Stimulated activated CD4-positive, alpha-beta T cell treated with anti-CD3 and anti-CD28 coated beads, Interleukin-4, amount 100 ng/mL, for 4 hours (primary cell): ENCODE results near the gene SATB1.
A peak's percentile ranks its signal among the peaks of the same experiment; 100 is the strongest.

ENCODE experiments used
- DNase-seq, 2 experiments: peaks; one replicate each; pipeline ENCODE4 v3.0.0-alpha.2; 2020

SATB1 gene

GRCh38 chr3:18428991-18429745 is 4.0 kb upstream of the SATB1 start:
- no peak for DNase-seq

GRCh38 chr3:18428036-18428435 is 2.9 kb upstream of the SATB1 start:
- no peak for DNase-seq

- no peak for DNase-seq
These were observed 1.6 kb upstream of the SATB1 start for GRCh38 chr3:18426597-18427193.

DNA sequence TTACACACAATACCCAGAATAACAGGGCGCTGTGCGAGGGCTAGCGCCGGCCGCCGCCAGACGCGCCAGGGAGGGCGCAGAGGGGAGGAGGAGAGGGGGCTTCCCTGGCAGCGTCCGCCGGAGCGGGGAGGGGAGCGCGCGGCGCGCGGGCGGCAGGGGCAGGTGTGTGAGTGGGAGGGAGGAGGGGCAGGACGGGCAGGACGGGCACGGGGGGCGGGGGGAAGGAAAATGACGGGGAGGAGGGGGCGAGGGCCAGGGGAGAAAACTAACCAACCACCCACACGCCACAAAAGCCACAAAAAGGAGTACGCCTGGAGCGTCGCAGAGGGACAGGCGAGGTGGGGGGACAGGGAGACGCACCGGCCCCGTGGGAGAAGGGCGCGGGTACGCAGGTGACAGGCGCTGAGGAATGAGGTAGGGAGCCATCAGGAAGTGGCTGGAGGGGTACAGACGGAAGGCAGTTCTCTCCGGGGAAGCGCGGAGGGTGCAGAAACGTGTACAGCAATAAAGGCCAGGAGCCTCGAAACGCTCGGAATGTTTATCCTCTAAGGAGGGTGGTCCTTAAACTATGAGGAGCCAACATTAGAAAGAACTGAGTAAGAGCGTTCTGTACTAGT is 610 bp upstream of the SATB1 start:
- DNase-seq, result peak; percentile 67 to 81

DNA sequence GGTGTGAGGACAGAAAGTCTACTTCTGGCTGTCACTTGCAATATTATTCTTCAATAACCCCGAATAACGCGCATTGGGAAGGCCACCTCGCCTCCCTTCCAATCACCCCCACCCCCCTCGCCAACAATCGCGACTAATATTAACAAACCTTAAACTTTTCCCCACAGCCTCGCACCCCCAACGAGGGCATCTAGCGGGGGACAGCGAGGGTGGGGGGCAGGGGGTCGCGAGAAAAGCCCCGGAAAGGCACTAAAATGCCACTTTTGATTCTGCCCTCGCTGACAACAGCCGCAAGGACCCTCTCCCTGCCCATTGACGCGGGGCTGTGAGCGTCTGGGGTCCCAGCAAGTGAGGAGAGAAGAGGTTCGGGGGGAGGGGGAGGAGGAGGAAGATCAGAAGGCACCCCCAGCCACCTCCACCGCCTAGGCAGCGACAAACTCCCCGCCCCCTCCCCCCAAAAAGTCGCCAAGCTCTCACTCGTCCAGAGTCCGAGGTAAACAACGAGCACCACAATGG is 868 bp downstream of the SATB1 start:
- DNase-seq, result no peak

DNA sequence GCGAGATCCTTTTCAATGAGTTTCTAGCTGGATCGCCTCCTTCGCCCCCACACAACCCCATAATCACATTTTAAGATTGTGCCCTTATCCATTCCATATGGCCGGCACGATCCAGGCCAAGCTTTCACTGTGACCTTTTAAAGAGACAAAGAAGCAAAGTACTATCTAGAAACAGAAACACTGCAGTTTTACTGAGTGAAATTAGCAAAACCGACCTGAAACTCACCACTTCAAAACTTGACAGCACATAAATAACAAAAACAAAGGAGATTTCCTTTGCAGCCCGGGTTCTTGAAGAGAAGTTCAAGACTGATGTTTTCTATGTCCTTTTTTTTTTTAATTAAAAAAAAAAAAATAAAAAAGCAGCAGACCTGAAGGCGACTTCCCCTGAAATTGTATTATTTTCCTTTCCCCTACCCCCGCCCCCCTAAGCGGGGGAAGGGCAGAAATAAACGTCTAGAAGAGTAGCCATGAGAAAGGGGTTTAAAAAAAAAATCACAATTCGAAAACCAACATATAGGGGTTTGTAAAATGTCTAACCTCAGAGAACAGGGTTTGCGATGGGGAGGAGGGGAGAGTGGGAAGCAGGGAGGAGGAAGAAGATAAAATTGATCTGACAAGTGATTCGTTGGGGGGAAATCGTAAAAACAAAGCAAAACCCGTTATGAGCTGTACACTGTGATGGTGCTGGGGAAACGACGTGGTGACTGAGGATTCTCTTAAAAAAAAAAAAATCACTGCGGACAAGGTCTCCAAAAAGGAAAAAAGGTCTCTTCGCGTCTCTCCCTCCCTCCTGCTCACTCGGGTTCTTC is 1.5 kb downstream of the SATB1 start:
- peak in 1 of 2 experiments; percentile 37 for DNase-seq

DNA sequence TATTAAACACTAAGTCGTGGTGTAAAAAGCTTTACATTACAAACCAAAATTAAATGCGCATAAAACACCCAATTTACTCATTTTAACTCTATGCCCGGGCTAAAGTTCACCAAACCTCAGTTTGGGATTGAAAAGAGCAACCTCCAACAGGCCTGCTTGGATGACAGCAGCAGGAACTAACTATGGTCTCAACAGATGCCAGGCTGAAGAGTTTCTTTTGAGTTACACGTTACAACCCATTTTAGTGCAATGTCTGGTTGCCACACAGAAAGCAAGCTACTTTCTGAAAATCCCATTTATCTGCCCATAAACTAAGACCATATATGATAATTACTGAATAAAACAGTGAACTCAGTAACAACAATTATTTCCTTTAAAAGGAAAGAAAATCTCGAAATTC is 2.2 kb downstream of the SATB1 start:
- DNase-seq, result no peak

DNA sequence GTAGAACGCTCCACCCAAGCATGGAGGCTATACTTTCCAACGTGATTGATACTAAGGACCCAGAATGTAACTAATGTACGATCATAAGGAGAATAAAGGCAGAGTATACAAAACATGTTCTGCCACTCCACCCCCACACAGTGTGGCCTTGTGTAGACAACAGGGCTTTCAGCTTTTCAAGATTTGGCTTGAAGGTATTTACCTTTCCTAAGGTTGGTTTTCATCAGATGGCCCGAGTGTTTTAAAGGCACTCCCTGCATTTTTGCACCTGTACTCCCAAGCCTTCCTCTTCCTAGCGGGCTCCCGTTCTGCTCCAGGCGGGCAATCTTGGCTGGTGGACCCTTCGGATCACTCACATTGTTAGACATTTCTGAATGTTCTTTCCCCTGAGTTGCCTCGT is 4.6 kb downstream of the SATB1 start:
- DNase-seq, result no peak

DNA sequence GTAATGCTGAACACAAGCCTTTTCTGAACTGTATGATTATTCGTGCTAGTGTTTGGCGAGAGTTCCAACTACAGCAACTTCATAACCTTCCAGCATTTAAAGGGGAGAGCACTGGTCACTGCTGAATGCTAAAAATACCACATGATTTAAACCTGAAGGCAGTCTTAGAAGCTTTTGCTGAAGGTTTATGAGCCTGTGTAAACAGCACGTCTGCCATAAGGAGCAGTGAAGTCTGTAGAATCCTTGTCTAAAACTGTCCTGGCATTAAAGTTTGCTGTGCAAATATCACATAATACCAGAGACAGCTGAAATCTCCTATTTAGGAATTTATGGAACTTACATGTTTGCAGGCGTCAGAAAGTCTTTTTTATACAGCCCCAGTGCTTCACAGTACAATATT is 5.9 kb downstream of the SATB1 start:
- no peak for DNase-seq

DNA sequence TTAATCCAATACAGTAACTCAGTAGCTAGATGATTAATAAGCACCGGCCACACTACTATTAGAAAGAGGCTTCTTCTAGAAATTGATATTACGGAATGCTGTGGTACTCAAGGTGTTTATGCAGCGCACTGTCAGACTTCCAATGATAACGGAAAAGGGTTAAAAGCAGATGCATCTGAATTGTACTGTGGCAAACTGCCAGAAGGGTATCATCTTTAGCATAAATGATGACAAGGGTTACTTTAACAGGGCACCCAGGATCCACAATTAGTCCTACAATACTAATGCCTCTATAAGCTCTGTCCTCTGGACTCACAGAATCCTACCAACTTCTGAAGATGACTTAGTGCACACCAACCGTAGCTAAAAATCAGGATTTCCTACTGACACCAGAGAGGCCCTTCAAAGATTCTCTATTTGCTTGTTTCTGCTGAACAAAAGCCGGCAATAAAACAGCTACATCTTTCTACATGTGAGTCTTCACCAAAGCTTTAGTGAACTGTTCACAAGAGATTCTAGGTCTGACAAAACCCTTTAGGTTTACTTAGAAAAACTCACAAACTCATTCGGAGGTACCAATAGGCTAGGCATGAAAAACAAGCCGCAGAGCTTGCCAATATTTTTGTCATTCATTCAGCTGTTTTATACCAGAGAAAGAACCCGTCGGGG is 7.1 kb downstream of the SATB1 start:
- no peak for DNase-seq

DNA sequence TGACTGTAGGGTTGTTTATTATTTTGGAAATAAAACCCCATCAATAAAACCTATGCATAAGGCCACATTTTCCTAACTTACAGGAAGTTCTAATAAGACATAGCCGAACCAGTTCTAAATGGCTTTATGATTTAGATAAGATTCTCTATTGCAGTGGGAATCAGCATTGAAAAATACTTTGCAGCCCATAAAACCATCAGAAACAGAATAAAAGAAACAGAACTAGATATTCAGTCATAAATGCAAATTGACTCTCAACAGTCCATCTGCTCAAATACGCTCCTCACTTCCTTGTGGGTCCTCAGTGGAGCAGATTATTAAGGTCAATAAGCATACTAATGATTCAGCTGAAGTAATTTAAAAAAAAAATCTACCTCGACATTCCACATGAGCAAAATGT is 8.8 kb downstream of the SATB1 start:
- no peak for DNase-seq

DNA sequence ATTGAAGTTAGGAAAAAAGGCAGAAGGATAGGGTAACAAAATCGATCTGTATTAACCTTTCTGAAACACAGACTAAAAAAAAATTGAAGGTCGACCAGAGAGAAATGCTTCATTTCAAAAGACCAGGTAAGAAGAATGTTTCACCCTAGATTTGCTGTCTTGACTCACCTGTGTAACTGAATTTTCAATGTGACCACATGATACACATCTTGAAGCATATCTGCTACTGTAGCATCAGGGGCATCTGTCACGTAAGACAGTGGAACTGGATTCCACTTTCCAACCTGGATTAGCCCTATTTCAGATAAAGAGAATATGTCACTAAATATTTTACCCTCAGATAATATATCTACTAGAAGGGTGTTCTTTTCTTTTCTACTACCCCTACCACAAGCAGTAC is 9.3 kb downstream of the SATB1 start:
- no peak for DNase-seq

DNA sequence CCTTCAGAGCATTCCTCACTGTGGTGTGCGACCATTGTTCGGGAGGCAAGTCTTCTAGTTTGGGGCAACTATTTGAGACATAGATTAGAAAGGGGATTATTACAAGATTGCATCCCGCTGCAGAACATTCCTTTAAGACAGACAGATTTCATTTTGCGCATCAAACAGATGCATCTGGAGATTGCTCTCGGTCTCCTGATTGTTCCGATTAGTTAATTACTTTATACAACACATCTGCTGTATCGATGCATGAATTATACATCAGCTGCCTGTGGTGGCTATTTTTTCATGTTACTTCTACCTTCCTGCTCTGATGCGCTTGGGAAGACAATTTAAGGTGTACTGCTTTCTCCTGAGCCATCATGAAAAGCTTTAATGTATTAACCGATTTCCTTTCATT is 10.0 kb downstream of the SATB1 start:
- DNase-seq, result no peak

DNA sequence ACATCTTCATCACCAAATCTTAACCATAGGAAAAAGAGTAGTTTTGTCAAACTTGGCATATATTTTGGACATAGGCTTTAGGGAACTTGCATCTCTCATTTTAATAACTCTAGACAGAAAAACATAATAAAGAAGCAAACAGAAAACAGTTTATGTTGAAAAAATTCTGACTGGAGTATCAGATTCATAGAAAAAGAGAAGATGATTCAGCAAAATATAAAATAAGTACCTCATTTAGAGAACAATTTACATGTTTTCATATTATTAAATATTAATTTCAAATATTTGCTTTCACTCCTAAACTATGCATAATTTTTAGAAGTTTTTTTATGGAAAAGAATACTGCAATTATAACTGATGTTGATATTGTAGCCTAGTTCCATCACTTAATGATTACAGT is 12.5 kb downstream of the SATB1 start:
- no peak for DNase-seq

DNA sequence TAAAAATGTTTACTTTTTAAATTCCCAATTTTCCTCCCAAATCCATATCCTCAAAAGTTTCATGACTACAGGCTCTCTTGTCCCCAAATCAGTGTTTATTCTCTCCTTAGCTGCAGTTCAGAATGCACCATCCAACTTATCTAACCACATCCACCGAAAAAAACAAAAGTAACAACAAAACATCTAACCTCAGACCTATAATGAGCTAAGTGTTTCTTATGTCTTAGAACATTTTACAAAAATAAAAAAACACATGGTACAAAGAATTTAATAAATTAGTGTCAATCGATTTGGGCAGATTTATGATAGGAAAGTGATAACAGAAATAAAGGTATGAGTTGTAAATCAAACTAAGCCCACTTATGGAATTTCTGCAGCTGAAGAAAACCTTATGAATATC is 13.6 kb downstream of the SATB1 start:
- no peak for DNase-seq

DNA sequence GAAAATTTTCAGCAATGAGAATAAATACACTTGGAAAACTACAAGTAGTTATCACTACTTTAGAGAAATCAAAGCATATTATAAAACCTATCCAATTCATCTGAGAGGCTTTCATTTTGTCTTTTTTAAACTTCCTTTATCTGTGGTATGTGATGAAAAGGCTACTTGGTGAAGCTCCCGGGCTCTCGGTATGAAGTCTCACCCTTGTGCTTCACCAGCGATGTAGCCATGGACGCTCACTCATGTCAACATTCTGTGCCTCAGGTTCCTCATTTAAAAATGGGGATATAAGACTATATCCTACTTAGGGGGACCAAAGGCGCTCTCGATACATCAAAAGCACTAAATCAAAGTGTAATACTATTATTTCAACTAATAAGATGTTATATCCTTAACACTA is 14.9 kb downstream of the SATB1 start:
- DNase-seq, result no peak

- DNase-seq, result no peak
These were observed 15.9 kb downstream of the SATB1 start for GRCh38 chr3:18409266-18409665.

DNA sequence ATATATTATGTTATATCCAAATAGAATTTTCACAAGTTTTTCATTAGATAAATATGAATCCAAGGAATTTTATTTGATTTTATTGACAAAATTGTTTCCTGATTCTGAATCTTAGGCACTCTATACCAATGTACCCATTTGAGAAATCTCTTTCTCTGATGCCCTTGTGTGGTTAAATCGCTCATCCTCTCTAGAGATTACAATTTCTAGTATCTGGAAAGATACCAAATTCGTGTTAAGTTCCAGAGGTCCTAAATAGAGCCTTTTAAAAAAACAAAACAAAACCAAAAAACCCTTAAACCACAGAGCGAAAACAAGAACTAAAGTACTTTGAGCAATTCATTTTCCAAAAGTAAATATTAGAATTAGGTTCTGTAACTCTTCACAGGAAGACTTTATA is 20.0 kb downstream of the SATB1 start:
- no peak for DNase-seq

- no peak for DNase-seq
These were observed 22.1 kb downstream of the SATB1 start for GRCh38 chr3:18403061-18403460.

DNA sequence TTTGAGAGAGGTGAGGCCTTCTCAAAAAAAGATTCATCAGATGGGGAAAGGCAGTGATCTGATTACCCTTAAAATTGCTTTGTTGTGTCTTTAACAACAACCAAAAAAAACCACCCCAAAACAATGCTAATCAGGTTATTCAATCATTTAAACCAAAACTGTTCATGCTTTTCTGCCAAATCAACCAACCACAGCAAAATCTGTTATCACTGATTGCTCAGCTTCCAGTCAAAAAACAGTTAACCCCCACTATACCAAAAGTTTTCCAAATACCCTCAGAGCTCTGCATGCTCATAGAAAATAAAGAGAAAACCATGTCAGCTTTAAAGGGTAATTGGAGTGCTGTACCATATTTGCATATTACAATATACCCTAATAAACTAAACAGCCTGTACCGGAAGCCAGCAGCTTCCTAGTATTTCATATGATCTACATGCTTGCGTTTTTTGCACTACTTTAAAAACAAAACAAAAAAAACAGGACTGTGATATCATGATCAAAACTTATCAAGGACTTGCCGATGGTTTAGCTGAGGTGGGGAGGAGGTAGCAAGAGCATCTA is 22.8 kb downstream of the SATB1 start:
- DNase-seq, result no peak

- no peak for DNase-seq
These were observed 23.7 kb downstream of the SATB1 start for GRCh38 chr3:18401300-18401961.

DNA sequence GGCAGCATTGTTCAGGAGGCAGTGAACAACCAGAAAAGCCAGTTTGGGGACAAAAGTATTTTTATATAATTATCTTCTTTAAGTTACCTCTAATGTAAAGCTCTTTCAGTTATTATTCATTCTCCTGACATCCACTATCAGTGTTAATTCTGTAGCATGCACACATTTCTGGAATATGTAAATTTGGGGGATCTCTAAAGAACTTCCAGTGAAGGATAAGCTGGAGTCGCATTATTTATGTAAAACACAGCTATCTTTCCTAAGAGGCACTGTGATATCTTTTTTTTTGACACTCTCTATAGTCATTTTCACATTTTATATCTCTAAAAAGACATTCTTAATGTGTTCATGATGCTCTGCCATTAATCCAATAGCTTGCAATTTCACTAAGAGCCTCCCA is 26.7 kb downstream of the SATB1 start:
- DNase-seq, result no peak
